IMR-90 (cell line): Measurements from ENCODE around the gene CCDC61. TPM values are rescaled to one million over a fixed set of nuclear protein-coding genes. Genes with fewer than 3 reads are reported as not detected.

Source experiments
- ATAC-seq: fragments of 200-7000 bp; cut with Tn5 transposase; 2 replicates; pipeline ENCODE4 v1.9.1; 2020; ENCODE audit warnings: low read depth, mild to moderate bottlenecking, moderate library complexity
- BruUV-seq: library from RNA; stranded (reverse); fragments of 400-500 nt; replicated peaks from 2 replicates; lab custom pipeline; 2021; lab: Mats Ljungman, UMichigan
- CTCF ChIA-PET: fragments of 300-600 bp; formaldehyde crosslinking; extraction: SDS; loops from one replicate; lab custom pipeline; 2021; ENCODE audit warnings: antibody characterized with exemption; lab: Yijun Ruan, JAX
- POLR2A ChIA-PET: fragments of 300-600 bp; sonication (Branson Sonifier 250); formaldehyde crosslinking; loops from one replicate; lab custom pipeline; 2022; ENCODE audit warnings: antibody characterized with exemption; ENCODE audit not compliant: unreplicated experiment; lab: Charles Lee
- DNase-seq: peaks from one replicate; pipeline ENCODE4 v3.0.0; 2013
- H2AFZ ChIP-seq: replicated peaks from 2 replicates; pipeline ENCODE3; 2013; ENCODE audit warnings: low read length, mild to moderate bottlenecking; ENCODE audit not compliant: poor library complexity
- H2AK5ac ChIP-seq: 2 replicates; pipeline ENCODE4 v1.6.1; 2013; ENCODE audit warnings: low read depth, low read length, inconsistent platforms
- H2AK9ac ChIP-seq: replicated peaks from 2 replicates; pipeline ENCODE3; 2013; ENCODE audit warnings: mild to moderate bottlenecking, low read depth, low read length, moderate library complexity; ENCODE audit not compliant: poor library complexity
- H2BK120ac ChIP-seq: 2 replicates; pipeline ENCODE4 v1.6.1; 2013; ENCODE audit warnings: low read depth, low read length, inconsistent platforms
- H2BK15ac ChIP-seq: 3 replicates; pipeline ENCODE4 v1.6.1; 2013; ENCODE audit warnings: low read depth, low read length, inconsistent platforms
- H2BK20ac ChIP-seq: 2 replicates; pipeline ENCODE4 v1.6.1; 2013; ENCODE audit warnings: low read depth, mild to moderate bottlenecking, inconsistent platforms, low read length, moderate library complexity
- H2BK5ac ChIP-seq: 2 replicates; pipeline ENCODE4 v1.6.1; 2013; ENCODE audit warnings: mild to moderate bottlenecking, low read depth, low read length, inconsistent platforms; ENCODE audit not compliant: poor library complexity, severe bottlenecking
- H3K14ac ChIP-seq: replicated peaks from 2 replicates; pipeline ENCODE4 v1.6.1; 2013; ENCODE audit warnings: low read depth, low read length, inconsistent platforms
- H3K18ac ChIP-seq: 2 replicates; pipeline ENCODE4 v1.6.1; 2013; ENCODE audit warnings: low read depth, low read length, control low read depth
- H3K23ac ChIP-seq: 2 replicates; pipeline ENCODE4 v1.6.1; 2013; ENCODE audit warnings: low read depth, low read length, inconsistent platforms
- H3K27ac ChIP-seq: 2 replicates; pipeline ENCODE4 v1.5.1; 2013; ENCODE audit warnings: mild to moderate bottlenecking, control low read depth, low read length; ENCODE audit not compliant: insufficient read depth
- H3K27me3 ChIP-seq: 2 replicates; pipeline ENCODE4 v1.6.1; 2013; ENCODE audit warnings: low read length; ENCODE audit not compliant: control insufficient read depth, insufficient read depth
- H3K36me3 ChIP-seq: 2 replicates; pipeline ENCODE4 v1.6.1; 2013; ENCODE audit warnings: low read length, mixed read lengths; ENCODE audit not compliant: control insufficient read depth, insufficient read depth
- H3K4ac ChIP-seq: 2 replicates; pipeline ENCODE4 v1.6.1; 2013; ENCODE audit warnings: low read depth, low read length, inconsistent platforms
- H3K4me1 ChIP-seq: 2 replicates; pipeline ENCODE4 v1.6.1; 2013; ENCODE audit warnings: low read length, mixed read lengths; ENCODE audit not compliant: control insufficient read depth, insufficient read depth
- H3K4me2 ChIP-seq: 2 replicates; pipeline ENCODE4 v1.6.1; 2013; ENCODE audit warnings: low read depth, mild to moderate bottlenecking, control low read depth, low read length, moderate library complexity
- H3K4me3 ChIP-seq: 2 replicates; pipeline ENCODE4 v1.5.1; 2013; ENCODE audit warnings: low read depth, mild to moderate bottlenecking, control low read depth, low read length, moderate library complexity; ENCODE audit not compliant: insufficient read depth
- H3K56ac ChIP-seq: 2 replicates; pipeline ENCODE4 v1.6.1; 2013; ENCODE audit warnings: low read length, inconsistent platforms; ENCODE audit not compliant: insufficient read depth; ENCODE audit errors: extremely low read depth
- H3K79me1 ChIP-seq, 2 experiments: 2 replicates each; pipeline ENCODE4 v1.6.1; 2013; ENCODE audit warnings: low read length in 2 of 2, inconsistent platforms in 1 of 2, low read depth in 1 of 2
- H3K9ac ChIP-seq: 2 replicates; pipeline ENCODE4 v1.6.1; 2013; ENCODE audit warnings: low read depth, low read length, control low read depth
- H3K9me1 ChIP-seq: 2 replicates; pipeline ENCODE4 v1.6.1; 2013; ENCODE audit warnings: low read length, inconsistent platforms; ENCODE audit not compliant: insufficient read depth
- H3K9me3 ChIP-seq: 2 replicates; pipeline ENCODE4 v1.6.1; 2013; ENCODE audit warnings: low read length; ENCODE audit not compliant: control insufficient read depth, insufficient read depth
- H4K20me1 ChIP-seq: 2 replicates; pipeline ENCODE4 v1.6.1; 2013; ENCODE audit warnings: low read length, inconsistent platforms; ENCODE audit not compliant: insufficient read depth
- H4K5ac ChIP-seq: 2 replicates; pipeline ENCODE4 v1.6.1; 2013; ENCODE audit warnings: mild to moderate bottlenecking, low read depth, low read length, control low read depth
- H4K8ac ChIP-seq, 2 experiments: 2 replicates each; pipeline ENCODE4 v1.6.1; 2013; ENCODE audit warnings: low read depth in 2 of 2, low read length in 2 of 2, control low read depth in 1 of 2, inconsistent platforms in 1 of 2
- H4K91ac ChIP-seq: 2 replicates; pipeline ENCODE4 v1.6.1; 2013; ENCODE audit warnings: low read depth, low read length, inconsistent platforms; ENCODE audit not compliant: insufficient read depth
- CHD1 ChIP-seq: IDR thresholded peaks from 2 replicates; pipeline ENCODE4 v1.6.1; 2012; ENCODE audit warnings: low read depth, low read length, improper control_type of control experiment
- CTCF ChIP-seq: conservative IDR thresholded peaks from 2 replicates; pipeline ENCODE4 v1.5.1; 2012; ENCODE audit warnings: mild to moderate bottlenecking, low read depth, low read length, improper control_type of control experiment
- NFE2L2 ChIP-seq: fragments of 150-350 bp; IDR thresholded peaks from 2 replicates; pipeline ENCODE4 v1.6.1; 2016; ENCODE audit warnings: low read depth, mild to moderate bottlenecking, low read length
- WGBS, 2 experiments: methylation state at CpG; one replicate each; pipeline versions ENCODE4 v1.1.5 to v1.1.7; 2013; ENCODE audit warnings: missing lambda C conversion rate in 2 of 2; ENCODE audit not compliant: insufficient read length in 1 of 2; ENCODE audit errors: extremely low coverage in 2 of 2; 5-methylcytosine and 5-hydroxymethylcytosine counted together
- dilution Hi-C: fragments of 300-500 bp; cut with HindIII; formaldehyde crosslinking; loops from one replicate; pipeline ENCODE4 v1.14.3; 2018; ENCODE audit warnings: low sequenced_read_pairs; ENCODE audit not compliant: unreplicated experiment
- in situ Hi-C: fragments of 300-500 bp; cut with MboI; formaldehyde crosslinking; loops from 3 replicates; pipeline ENCODE4 v1.14.3; 2019; ENCODE audit warnings: low sequenced_read_pairs, inconsistent platforms, mixed read lengths
- intact Hi-C: fragments of 100-400 bp; cut with micrococcal nuclease; formaldehyde crosslinking; loops from 2 replicates; pipeline ENCODE4 v1.10.0; 2022
- polyA plus RNA-seq, 3 experiments: library from polyadenylated mRNA; depleted of rRNA; stranded (reverse); fragments of >200 nt; gene quantifications; 2 replicates each; pipeline ENCODE4 v1.2.3, GENCODE V29; 2012; ENCODE audit warnings: low replicate concordance in 1 of 3
- total RNA-seq: library from RNA; depleted of rRNA; stranded (reverse); fragments of >200 nt; gene quantifications from 2 replicates; pipeline ENCODE4 v1.2.3, GENCODE V29; 2012

The CCDC61 gene
- total and polyA plus RNA-seq, 2 of the 4 experiments (the other 2 are of a cell fraction): 3.2 to 9.1 TPM

GRCh38 chr19:46063201-46063600 is 67.9 kb downstream of the CCDC61 start:
- no peak overlapping the region for H2BK120ac ChIP-seq
- POLR2A ChIA-PET: no interaction called here
- ATAC-seq: no peak
- H2BK20ac ChIP-seq: no peak overlapping the region
- H2BK15ac ChIP-seq: no peak overlapping the region
- no TSS peak for BruUV-seq
- no peak overlapping the region for H3K4me3 ChIP-seq
- CTCF ChIA-PET: no interaction called here
- H3K14ac ChIP-seq: no peak overlapping the region
- no peak for DNase-seq
- H3K9ac ChIP-seq: no peak overlapping the region
- no peak overlapping the region for H4K5ac ChIP-seq
- in situ Hi-C loops: no loop called here
- H3K23ac ChIP-seq: no peak overlapping the region
- dilution Hi-C loops: no loop called here
- no peak overlapping the region for H2AK9ac ChIP-seq
- H3K27ac ChIP-seq: no peak overlapping the region
- TF ChIP-seq NFE2L2 (no peak), CTCF (no peak), CHD1 (no peak)
- H4K8ac ChIP-seq: no peak overlapping the region
- no peaks in the 10 kb centered on the region for H3K4me1 ChIP-seq
- H4K20me1 ChIP-seq: no peaks in the 10 kb centered on the region
- H3K79me1 ChIP-seq: no peaks in the 10 kb centered on the region
- no peak overlapping the region for H3K4ac ChIP-seq
- H3K36me3 ChIP-seq: no peaks in the 10 kb centered on the region
- no peak overlapping the region for H2AK5ac ChIP-seq
- H2AFZ ChIP-seq: no peak overlapping the region
- H3K56ac ChIP-seq: no peak overlapping the region
- peaks cover 36% of the 10 kb centered on the region for H3K27me3 ChIP-seq
- no peaks in the 10 kb centered on the region for H3K9me1 ChIP-seq
- H4K91ac ChIP-seq: no peak overlapping the region
- peaks cover 6% of the 10 kb centered on the region; the same call in 1 of the 2 replicates for H3K9me3 ChIP-seq
- intact Hi-C loops: no loop called here
- no peak overlapping the region for H3K18ac ChIP-seq
- no CpG with 5 or more reads among the region's 3 CpGs for WGBS, 2 experiments
- H3K4me2 ChIP-seq: no peak overlapping the region
- H2BK5ac ChIP-seq: no peak overlapping the region
